ENCODE measurements around the gene AQP12B. TPM values are rescaled to one million over a fixed set of nuclear protein-coding genes. Genes with fewer than 3 reads are reported as not detected.

The AQP12B gene
- total RNA-seq, 1 donor from 2014 or later = not detected

DNA sequence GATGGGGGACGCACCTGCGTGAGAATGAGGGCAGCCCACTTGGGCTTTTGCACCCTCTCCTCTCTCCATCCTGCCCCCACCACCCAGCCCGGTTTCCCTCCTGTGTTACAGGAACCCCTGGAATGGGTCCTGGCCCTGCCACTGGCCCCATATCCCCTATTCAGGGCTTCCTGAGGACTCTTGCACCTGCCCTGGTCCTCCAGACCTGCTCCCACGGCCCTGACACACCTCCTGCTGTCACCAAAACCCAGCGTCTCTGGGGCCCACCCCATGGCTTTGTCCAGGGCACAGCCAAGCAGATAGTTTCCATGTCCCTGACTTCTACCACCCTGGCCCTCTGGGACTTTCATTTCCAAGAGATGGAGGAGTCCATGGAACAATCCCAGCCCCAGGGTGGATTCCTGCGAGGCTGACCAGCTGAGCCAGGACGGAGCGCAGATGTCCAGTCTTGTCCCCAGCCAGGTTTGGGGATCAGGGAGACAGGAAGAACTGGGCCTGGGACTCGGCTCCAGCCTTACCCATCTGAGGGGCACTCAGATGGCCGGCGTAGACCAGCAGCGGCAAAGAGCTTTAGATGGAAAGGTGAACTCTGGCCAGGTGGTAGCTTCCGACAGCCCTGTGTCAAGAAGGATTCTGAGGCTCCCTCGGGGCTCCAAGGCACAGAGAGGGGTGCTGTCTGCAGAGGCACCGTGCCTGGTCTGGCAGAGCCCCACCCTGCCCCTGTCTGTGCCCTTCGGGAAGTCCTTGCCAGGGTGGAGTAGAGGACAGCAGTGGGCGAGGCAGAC is 45.4 kb downstream of the AQP12B start:
- DNase-seq (ENCODE audit: low spot score in 2 of 2, unreplicated experiment in 2 of 2) = no peak
- TF ChIP-seq, protein P1, sequence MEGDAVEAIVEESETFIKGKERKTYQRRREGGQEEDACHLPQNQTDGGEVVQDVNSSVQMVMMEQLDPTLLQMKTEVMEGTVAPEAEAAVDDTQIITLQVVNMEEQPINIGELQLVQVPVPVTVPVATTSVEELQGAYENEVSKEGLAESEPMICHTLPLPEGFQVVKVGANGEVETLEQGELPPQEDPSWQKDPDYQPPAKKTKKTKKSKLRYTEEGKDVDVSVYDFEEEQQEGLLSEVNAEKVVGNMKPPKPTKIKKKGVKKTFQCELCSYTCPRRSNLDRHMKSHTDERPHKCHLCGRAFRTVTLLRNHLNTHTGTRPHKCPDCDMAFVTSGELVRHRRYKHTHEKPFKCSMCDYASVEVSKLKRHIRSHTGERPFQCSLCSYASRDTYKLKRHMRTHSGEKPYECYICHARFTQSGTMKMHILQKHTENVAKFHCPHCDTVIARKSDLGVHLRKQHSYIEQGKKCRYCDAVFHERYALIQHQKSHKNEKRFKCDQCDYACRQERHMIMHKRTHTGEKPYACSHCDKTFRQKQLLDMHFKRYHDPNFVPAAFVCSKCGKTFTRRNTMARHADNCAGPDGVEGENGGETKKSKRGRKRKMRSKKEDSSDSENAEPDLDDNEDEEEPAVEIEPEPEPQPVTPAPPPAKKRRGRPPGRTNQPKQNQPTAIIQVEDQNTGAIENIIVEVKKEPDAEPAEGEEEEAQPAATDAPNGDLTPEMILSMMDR (IDR thresholded peaks at IDR 0.05; ENCODE audit: unreplicated experiment) = no peak

GRCh38 chr2:240636563-240637115 is 46.0 kb downstream of the AQP12B start:
- TF ChIP-seq, protein P1 (IDR thresholded peaks at IDR 0.05; ENCODE audit: unreplicated experiment) = no peak
- DNase-seq (ENCODE audit: low spot score in 2 of 2, unreplicated experiment in 2 of 2) = no peak
- H3K27me3 Mint-ChIP-seq (ENCODE audit: low read depth) = peaks cover 34% of the 10 kb centered on the region
- no peaks in the 10 kb centered on the region for H3K4me1 Mint-ChIP-seq
- H3K27ac Mint-ChIP-seq = no peak overlapping the region
- peaks cover 19% of the 10 kb centered on the region for H3K9me3 Mint-ChIP-seq
- H3K4me3 Mint-ChIP-seq = no peak overlapping the region
- H3K36me3 Mint-ChIP-seq = peaks cover 4% of the 10 kb centered on the region

More for the DNA sequence above, 45.4 kb downstream of the AQP12B start:
- Mint-ChIP-seq H3K9me3 (peaks cover 19% of the 10 kb centered on the region), H3K27ac (no peak overlapping the region), H3K27me3 (ENCODE audit: low read depth) (peaks cover 36% of the 10 kb centered on the region), H3K4me1 (no peaks in the 10 kb centered on the region), H3K36me3 (peaks cover 4% of the 10 kb centered on the region), H3K4me3 (no peak overlapping the region)

DNA sequence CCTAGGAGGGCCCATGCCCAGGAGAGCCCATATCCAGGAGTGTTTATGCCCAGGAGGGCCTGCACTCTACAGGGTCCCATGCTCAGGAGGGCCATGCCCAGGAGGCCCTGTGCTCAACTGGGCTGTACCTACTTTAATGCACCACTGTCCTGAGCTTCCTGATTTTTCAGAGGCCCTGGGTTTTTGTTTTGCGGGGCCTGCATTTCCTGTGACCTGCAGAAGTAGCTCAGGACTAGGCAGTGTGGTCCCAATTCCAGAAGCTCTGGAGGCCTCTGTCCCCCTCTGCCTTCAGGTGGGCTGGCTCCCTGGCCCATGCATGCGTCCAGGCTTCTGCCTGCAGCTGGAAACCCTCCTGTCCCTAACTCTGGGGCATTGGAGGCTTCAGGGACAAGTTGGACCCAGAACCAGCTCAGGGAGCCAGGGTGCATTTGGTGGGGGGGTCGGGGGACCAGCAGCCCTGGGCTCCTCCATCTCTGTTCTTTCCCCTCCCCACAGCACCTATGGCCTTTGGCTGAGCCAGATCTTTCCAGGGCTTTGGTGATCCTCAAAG is 46.6 kb downstream of the AQP12B start:
- no peak for DNase-seq (ENCODE audit: low spot score in 2 of 2, unreplicated experiment in 2 of 2)
- no peak overlapping the region for H3K4me3 Mint-ChIP-seq
- H3K4me1 Mint-ChIP-seq = no peaks in the 10 kb centered on the region
- peaks cover 4% of the 10 kb centered on the region for H3K36me3 Mint-ChIP-seq
- TF ChIP-seq, protein P1 (IDR thresholded peaks at IDR 0.05; ENCODE audit: unreplicated experiment) = no peak
- peaks cover 33% of the 10 kb centered on the region for H3K27me3 Mint-ChIP-seq (ENCODE audit: low read depth)
- H3K27ac Mint-ChIP-seq = no peak overlapping the region
- H3K9me3 Mint-ChIP-seq = peaks cover 19% of the 10 kb centered on the region

DNA sequence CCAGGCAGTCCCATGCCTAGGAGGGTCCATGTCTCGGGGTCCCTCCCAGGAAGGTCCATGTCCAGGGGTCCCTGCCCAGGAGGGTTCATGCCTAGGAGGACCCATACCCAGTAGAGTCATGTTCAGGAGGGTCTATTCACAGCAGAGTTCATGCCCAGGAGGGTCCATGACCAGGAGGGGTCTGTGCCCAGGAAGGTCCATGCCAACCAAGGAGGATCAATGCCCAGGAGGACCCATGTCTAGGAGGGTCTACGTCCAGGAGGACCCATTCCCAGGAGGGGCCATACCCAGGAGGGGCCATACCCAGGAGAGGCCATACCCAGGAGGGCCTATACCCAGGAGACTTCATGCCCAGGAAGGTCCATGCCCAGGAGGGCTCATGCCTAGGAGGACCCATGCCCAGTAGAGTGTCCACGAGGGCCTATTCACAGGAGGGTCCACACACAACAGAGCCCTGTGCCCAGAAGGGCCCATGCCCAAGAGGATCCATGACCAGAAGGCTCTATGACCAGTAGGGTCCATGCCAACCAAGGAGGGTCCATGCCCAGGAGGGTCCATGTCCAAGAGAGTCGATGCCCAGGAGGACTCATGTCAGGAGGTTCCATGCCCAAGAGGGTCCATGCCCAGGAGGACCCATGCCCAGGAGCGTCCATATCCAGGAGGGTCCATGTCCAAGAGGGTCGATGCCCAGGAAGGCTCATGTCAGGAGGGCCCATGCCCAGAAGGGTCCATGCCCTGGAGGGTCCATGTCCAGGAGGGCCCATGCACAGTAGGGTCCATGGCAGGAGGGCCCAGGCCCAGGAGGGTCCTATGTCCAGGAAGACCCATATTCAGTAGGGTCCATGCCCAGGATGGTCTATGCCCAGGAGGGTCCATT is 47.3 kb downstream of the AQP12B start:
- peaks cover 30% of the 10 kb centered on the region for H3K27me3 Mint-ChIP-seq (ENCODE audit: low read depth)
- no peaks in the 10 kb centered on the region for H3K4me1 Mint-ChIP-seq
- TF ChIP-seq, protein P1 (IDR thresholded peaks at IDR 0.05; ENCODE audit: unreplicated experiment) = no peak

GRCh38 chr2:240632306-240632721 is 50.4 kb downstream of the AQP12B start:
- Mint-ChIP-seq H3K27me3 (ENCODE audit: low read depth) (peaks cover 2% of the 10 kb centered on the region), H3K9me3 (peaks cover 19% of the 10 kb centered on the region)
- DNase-seq (ENCODE audit: low spot score in 2 of 2, unreplicated experiment in 2 of 2) = no peak

More for the DNA sequence above, 47.3 kb downstream of the AQP12B start:
- Mint-ChIP-seq H3K27ac (no peak overlapping the region), H3K4me3 (no peak overlapping the region), H3K36me3 (peaks cover 4% of the 10 kb centered on the region), H3K9me3 (peaks cover 19% of the 10 kb centered on the region)
- DNase-seq (ENCODE audit: low spot score in 2 of 2, unreplicated experiment in 2 of 2) = no peak

More at GRCh38 chr2:240632306-240632721, 50.4 kb downstream of the AQP12B start:
- no peaks in the 10 kb centered on the region for H3K4me1 Mint-ChIP-seq
- peaks cover 4% of the 10 kb centered on the region for H3K36me3 Mint-ChIP-seq
- no peak overlapping the region for H3K4me3 Mint-ChIP-seq
- no peak overlapping the region for H3K27ac Mint-ChIP-seq
- TF ChIP-seq, protein P1 (IDR thresholded peaks at IDR 0.05; ENCODE audit: unreplicated experiment) = no peak

Data from mesothelial cell of epicardium (in vitro differentiated cells).